Activated naive CD8-positive, alpha-beta T cell treated with anti-CD3 and anti-CD28 coated beads, Interleukin-2, amount 10 ng/mL, durations not matched to agents 7 days and 5 days (primary cell): ENCODE data around the gene CFAP65. TPM values are rescaled to one million over a fixed set of nuclear protein-coding genes. Genes with fewer than 3 reads are reported as not detected.

Experiments
- ATAC-seq: fragments of 150-1000 bp; cut with Tn5 transposase; one replicate; pipeline ENCODE4 v1.10.0; 2021; ENCODE audit warnings: low read depth, moderate library complexity
- POLR2A ChIA-PET: fragments of 350-600 bp; sonication (Branson Sonifier 250); formaldehyde crosslinking; loops from one replicate; lab custom pipeline; 2021; ENCODE audit warnings: antibody characterized with exemption; lab: Charles Lee
- DNase-seq: peaks from one replicate; pipeline ENCODE4 v3.0.0; 2021
- H3K27ac Mint-ChIP-seq: one replicate; pipeline ENCODE4 v1.8.0; 2022; ENCODE audit warnings: mild to moderate bottlenecking, mixed read lengths
- H3K27me3 Mint-ChIP-seq: one replicate; pipeline ENCODE4 v1.8.0; 2022; ENCODE audit warnings: mild to moderate bottlenecking, moderate library complexity, mixed read lengths
- H3K36me3 Mint-ChIP-seq: one replicate; pipeline ENCODE4 v1.8.0; 2021; ENCODE audit warnings: mild to moderate bottlenecking, mixed read lengths
- H3K4me1 Mint-ChIP-seq: one replicate; pipeline ENCODE4 v1.8.0; 2021; ENCODE audit warnings: mixed read lengths
- H3K4me3 Mint-ChIP-seq: one replicate; pipeline ENCODE4 v1.8.0; 2022; ENCODE audit warnings: mild to moderate bottlenecking, moderate library complexity, mixed read lengths
- H3K9me3 Mint-ChIP-seq: one replicate; pipeline ENCODE4 v1.8.0; 2021; ENCODE audit warnings: mixed read lengths
- total RNA-seq, 2 experiments: library from RNA; stranded (reverse); gene quantifications; one replicate each; pipeline ENCODE4 v1.2.3, GENCODE V29; 2021

CFAP65 gene
- total RNA-seq, 2 experiments from 2014 or later: not detected

GRCh38 chr2:219031005-219031738 lies 10.1 kb downstream of the CFAP65 start:
- DNase-seq: no peak
- Mint-ChIP-seq H3K27ac (no peak overlapping the region), H3K36me3 (no peaks in the 10 kb centered on the region), H3K9me3 (no peaks in the 10 kb centered on the region), H3K4me1 (no peaks in the 10 kb centered on the region), H3K4me3 (no peak overlapping the region), H3K27me3 (peaks cover 26% of the 10 kb centered on the region)
- ATAC-seq: no peak
- POLR2A ChIA-PET: no interaction called here

GRCh38 chr2:219030177-219030940 lies 11.0 kb downstream of the CFAP65 start:
- H3K27ac Mint-ChIP-seq: no peak overlapping the region
- H3K4me3 Mint-ChIP-seq: no peak overlapping the region
- DNase-seq: no peak
- no peaks in the 10 kb centered on the region for H3K4me1 Mint-ChIP-seq
- POLR2A ChIA-PET: no interaction called here
- H3K36me3 Mint-ChIP-seq: no peaks in the 10 kb centered on the region
- no peaks in the 10 kb centered on the region for H3K9me3 Mint-ChIP-seq
- ATAC-seq: no peak
- peaks cover 24% of the 10 kb centered on the region for H3K27me3 Mint-ChIP-seq

DNA sequence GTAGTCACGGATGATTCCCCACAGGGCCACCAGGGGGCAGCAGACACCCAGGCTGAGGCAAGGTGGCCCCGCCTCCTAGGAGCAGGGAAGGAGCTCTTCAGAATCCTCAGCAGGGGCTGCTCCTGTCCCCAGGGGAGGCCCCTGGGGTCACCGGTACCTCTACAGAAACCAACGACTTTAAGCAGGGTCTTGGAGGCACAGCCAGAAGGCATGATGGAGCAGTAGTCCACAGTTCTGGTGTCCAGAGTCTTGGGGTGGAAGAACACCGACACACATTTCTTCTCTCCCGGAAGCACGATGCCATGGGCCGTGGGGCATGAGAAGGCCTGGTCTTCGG lies 11.5 kb downstream of the CFAP65 start:
- no peak overlapping the region for H3K27ac Mint-ChIP-seq
- no peak overlapping the region for H3K4me3 Mint-ChIP-seq
- H3K4me1 Mint-ChIP-seq: no peaks in the 10 kb centered on the region
- H3K36me3 Mint-ChIP-seq: no peaks in the 10 kb centered on the region
- no peaks in the 10 kb centered on the region for H3K9me3 Mint-ChIP-seq
- peaks cover 21% of the 10 kb centered on the region for H3K27me3 Mint-ChIP-seq
- ATAC-seq: peak; percentile 73
- DNase-seq: peak; percentile 83
- POLR2A ChIA-PET: no interaction called here

GRCh38 chr2:219028996-219029828 lies 12.1 kb downstream of the CFAP65 start:
- no peak for DNase-seq
- POLR2A ChIA-PET: no interaction called here
- Mint-ChIP-seq H3K27ac (no peak overlapping the region), H3K36me3 (no peaks in the 10 kb centered on the region), H3K4me1 (no peaks in the 10 kb centered on the region), H3K4me3 (no peak overlapping the region), H3K9me3 (no peaks in the 10 kb centered on the region), H3K27me3 (peaks cover 16% of the 10 kb centered on the region)
- no peak for ATAC-seq

GRCh38 chr2:219028141-219028540 lies 13.2 kb downstream of the CFAP65 start:
- Mint-ChIP-seq H3K4me3 (no peak overlapping the region), H3K27ac (no peak overlapping the region), H3K36me3 (no peaks in the 10 kb centered on the region), H3K9me3 (no peaks in the 10 kb centered on the region), H3K4me1 (no peaks in the 10 kb centered on the region), H3K27me3 (peaks cover 6% of the 10 kb centered on the region)
- no peak for ATAC-seq
- DNase-seq: no peak
- POLR2A ChIA-PET: no interaction called here

GRCh38 chr2:219027511-219028055 lies 13.7 kb downstream of the CFAP65 start:
- Mint-ChIP-seq H3K27ac (no peak overlapping the region), H3K27me3 (peaks cover 5% of the 10 kb centered on the region), H3K36me3 (no peaks in the 10 kb centered on the region), H3K4me3 (no peak overlapping the region), H3K4me1 (no peaks in the 10 kb centered on the region), H3K9me3 (no peaks in the 10 kb centered on the region)
- no peak for ATAC-seq
- DNase-seq: no peak
- POLR2A ChIA-PET: no interaction called here

- Mint-ChIP-seq H3K4me3 (no peak overlapping the region), H3K4me1 (no peaks in the 10 kb centered on the region), H3K27me3 (peaks cover 5% of the 10 kb centered on the region), H3K9me3 (no peaks in the 10 kb centered on the region), H3K27ac (no peak overlapping the region), H3K36me3 (no peaks in the 10 kb centered on the region)
- POLR2A ChIA-PET: no interaction called here
- no peak for DNase-seq
- no peak for ATAC-seq
These were observed 14.4 kb downstream of the CFAP65 start for GRCh38 chr2:219026946-219027345.

GRCh38 chr2:219025637-219026585 lies 15.4 kb downstream of the CFAP65 start:
- no peak overlapping the region for H3K27ac Mint-ChIP-seq
- H3K9me3 Mint-ChIP-seq: no peaks in the 10 kb centered on the region
- ATAC-seq (no peak), DNase-seq (no peak)
- H3K4me1 Mint-ChIP-seq: no peaks in the 10 kb centered on the region
- H3K36me3 Mint-ChIP-seq: no peaks in the 10 kb centered on the region
- H3K4me3 Mint-ChIP-seq: no peak overlapping the region
- peaks cover 6% of the 10 kb centered on the region for H3K27me3 Mint-ChIP-seq
- POLR2A ChIA-PET: no interaction called here

DNA sequence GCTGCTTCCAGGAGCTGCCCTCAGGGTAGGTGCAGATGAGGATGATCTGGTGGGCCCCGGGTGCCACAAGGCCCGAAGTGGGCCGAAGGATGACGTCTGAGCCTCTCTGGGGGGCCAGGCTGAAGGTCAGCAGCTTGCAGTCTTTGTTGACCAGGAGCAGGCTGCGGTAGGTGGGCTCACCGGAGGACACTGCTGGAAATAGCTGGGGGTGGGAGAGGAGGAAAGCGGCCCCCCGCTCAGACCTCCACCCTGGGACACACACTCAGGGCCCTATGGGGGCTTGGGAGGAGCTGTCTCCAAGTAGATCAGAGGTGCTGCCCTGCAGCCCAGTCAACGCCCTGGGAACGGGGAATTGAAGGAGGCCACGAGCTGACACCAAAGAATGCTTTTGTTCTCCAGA lies 17.3 kb downstream of the CFAP65 start:
- H3K4me1 Mint-ChIP-seq: no peaks in the 10 kb centered on the region
- H3K27ac Mint-ChIP-seq: no peak overlapping the region
- H3K36me3 Mint-ChIP-seq: no peaks in the 10 kb centered on the region
- no peak overlapping the region for H3K4me3 Mint-ChIP-seq
- peaks cover 7% of the 10 kb centered on the region for H3K27me3 Mint-ChIP-seq
- no peak for DNase-seq
- ATAC-seq: no peak
- POLR2A ChIA-PET: no interaction called here
- no peaks in the 10 kb centered on the region for H3K9me3 Mint-ChIP-seq

- Mint-ChIP-seq H3K4me3 (no peak overlapping the region), H3K36me3 (no peaks in the 10 kb centered on the region), H3K27ac (no peak overlapping the region), H3K27me3 (peaks cover 7% of the 10 kb centered on the region), H3K4me1 (no peaks in the 10 kb centered on the region), H3K9me3 (no peaks in the 10 kb centered on the region)
- DNase-seq (no peak), ATAC-seq (no peak)
- POLR2A ChIA-PET: no interaction called here
These were observed 18.2 kb downstream of the CFAP65 start for GRCh38 chr2:219023045-219023605.

GRCh38 chr2:219022616-219023015 lies 18.7 kb downstream of the CFAP65 start:
- no peak overlapping the region for H3K4me3 Mint-ChIP-seq
- no peak for DNase-seq
- ATAC-seq: no peak
- H3K4me1 Mint-ChIP-seq: no peaks in the 10 kb centered on the region
- no peaks in the 10 kb centered on the region for H3K36me3 Mint-ChIP-seq
- POLR2A ChIA-PET: no interaction called here
- no peaks in the 10 kb centered on the region for H3K9me3 Mint-ChIP-seq
- no peak overlapping the region for H3K27ac Mint-ChIP-seq
- peaks cover 7% of the 10 kb centered on the region for H3K27me3 Mint-ChIP-seq

DNA sequence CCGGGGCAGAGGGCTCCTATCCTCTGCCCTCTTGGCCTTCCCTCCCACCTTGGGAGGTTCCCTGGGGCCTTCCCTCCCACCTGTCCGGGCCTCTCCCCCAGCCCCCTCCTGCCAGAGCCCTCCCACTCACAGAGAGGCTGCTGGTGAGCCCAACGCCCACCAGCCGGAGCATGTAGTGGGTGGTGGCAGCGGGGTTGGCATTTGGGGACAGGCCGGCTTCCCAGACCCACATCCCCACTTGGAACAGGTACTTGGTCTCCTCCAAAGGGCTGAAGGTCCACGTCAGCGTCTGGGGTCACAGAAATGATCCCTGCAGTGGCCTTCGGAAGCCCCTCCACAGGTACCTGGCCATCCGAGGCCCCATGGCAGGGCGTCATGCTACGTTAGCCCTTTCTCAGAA lies 19.3 kb downstream of the CFAP65 start:
- H3K27me3 Mint-ChIP-seq: peaks cover 7% of the 10 kb centered on the region
- H3K27ac Mint-ChIP-seq: no peak overlapping the region

More for the DNA sequence above, 19.3 kb downstream of the CFAP65 start:
- POLR2A ChIA-PET: no interaction called here
- Mint-ChIP-seq H3K4me3 (no peak overlapping the region), H3K4me1 (no peaks in the 10 kb centered on the region), H3K36me3 (no peaks in the 10 kb centered on the region), H3K9me3 (no peaks in the 10 kb centered on the region)
- ATAC-seq: no peak
- no peak for DNase-seq
